GM21576 (cell line): ENCODE measurements around the gene CMTM2.
"Not testable (repeated sequence)": the region's sequence is repeated elsewhere in the genome, so short reads cannot be mapped to it uniquely, and the experiment has no call there.

ENCODE experiments used
- ATAC-seq: cut with Tn5 transposase; IDR thresholded peaks from one replicate; pipeline ENCODE4 v1.9.1; 2021; ENCODE audit warnings: mild to moderate bottlenecking, moderate library complexity; ENCODE audit not compliant: unreplicated experiment

CMTM2 gene

DNA sequence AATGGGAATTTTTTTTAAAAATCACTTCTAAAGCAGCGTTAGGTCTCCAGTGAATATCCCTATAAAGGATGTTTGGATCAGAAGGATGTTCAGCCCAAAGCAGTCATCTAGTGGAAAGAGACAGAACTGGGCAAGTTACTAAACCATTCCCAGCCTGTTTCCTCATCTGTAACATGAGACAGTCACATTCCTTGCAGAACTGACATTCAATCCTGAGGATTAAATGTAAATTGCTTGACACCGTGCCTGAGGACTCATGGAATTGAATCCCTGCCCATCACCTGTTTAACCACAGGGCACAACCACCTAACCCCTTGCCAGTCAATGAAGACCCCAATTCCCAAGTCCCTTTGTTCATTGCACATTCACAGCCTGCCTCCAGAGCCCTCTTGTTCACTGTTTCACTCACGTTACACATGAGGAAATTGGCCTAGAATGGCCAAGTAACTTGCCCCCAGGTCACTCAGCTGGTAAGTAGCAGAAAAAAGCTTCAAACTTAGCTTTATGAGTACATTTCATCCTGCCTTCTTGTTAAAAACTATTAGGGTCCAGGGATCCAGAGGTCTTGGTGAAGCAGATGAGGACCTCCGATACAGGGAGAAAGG is 1.4 kb downstream of the CMTM2 start:
- no peak for ATAC-seq

DNA sequence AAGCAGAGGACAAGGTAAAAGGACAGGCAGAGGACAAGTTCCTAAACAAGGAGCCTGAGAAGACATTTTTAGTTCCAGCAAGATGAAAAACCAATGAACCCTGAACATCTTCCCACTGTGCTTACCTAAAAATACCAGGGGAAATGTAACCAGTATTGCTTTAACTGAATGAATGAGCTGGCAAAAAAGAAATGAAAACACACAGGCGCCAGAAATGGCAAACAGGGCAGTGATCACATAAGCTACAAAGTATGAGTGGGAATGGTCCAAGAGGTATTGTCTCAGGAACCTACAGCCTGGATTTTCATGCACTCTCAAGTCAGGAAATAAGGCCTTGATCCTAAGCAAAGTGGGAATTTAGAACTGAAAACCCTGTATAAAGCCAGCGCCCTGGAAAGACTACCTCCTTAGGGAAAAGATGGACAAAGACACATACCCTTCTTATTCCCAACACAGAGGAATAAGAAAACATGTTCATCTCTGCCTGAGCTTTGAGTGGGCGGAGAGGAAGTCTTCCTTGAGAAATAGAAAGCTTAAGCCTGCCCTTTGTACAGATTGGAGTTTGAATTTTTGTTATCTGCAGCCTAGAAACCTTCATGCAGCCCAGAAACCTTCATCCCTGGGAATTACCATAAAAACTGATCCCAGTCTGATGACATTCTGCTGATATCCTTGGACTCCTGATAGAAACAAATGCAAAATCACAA is 2.1 kb downstream of the CMTM2 start:
- ATAC-seq: no peak

DNA sequence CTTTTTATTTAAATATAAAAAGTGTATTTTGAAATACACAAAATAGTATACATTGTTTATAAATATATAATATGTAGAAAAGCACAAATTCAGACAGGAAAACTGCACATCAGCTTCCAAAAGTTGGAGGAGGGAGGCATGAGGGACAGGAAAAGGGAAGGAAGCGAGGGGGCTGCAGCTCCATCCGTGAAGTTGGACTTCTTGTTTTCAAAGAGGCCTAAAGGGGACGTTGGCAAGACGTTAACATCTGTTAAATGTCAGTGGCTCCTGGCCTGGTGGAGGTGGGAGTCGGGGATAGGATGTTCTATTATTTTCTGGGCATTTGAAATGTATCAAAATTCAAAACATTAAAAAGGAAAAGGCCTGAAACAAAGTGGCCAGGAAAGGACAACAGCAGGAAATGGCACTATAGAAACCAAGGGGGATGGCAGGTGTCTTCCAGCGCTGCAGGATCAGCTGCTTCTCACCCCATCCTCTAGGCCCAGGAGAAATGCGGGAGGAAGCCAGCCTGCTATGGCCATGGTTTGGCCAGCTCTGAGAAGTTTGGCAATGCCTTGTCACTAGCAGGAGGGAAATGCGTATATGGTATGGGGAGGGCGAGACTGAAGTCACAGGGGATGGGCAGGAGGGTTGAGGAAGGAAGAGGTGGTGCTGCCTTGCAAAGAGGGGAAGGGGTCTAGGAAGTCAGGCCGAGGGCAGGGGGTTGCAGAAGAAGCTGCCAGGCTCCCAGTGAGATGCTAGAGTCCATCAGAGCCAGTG is 6.4 kb downstream of the CMTM2 start:
- ATAC-seq: no peak

DNA sequence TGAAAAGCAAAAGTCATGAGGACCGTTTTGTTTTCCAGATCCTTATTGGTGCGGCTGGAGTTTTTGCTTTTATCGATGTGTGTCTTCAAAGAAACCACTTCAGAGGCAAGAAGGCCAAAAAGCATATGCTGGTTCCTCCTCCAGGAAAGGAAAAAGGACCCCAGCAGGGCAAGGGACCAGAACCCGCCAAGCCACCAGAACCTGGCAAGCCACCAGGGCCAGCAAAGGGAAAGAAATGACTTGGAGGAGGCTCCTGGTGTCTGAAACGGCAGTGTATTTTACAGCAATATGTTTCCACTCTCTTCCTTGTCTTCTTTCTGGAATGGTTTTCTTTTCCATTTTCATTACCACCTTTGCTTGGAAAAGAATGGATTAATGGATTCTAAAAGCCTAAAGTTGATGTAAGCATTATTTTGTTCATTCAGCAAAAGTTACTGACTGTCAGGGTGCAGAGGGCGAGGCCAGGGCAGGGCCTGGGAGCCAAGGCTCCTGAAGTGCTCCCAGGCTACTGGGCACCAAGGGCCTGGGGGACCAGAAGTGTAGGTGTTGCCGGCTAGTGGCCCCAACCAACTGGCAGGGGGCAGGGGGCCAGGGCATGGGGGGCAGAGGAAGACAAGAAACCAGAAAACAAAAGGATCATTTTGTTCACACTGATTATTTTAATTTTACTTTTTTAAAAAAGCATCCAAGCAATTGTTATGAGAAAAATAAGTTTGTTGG is 8.8 kb downstream of the CMTM2 start:
- no peak for ATAC-seq

DNA sequence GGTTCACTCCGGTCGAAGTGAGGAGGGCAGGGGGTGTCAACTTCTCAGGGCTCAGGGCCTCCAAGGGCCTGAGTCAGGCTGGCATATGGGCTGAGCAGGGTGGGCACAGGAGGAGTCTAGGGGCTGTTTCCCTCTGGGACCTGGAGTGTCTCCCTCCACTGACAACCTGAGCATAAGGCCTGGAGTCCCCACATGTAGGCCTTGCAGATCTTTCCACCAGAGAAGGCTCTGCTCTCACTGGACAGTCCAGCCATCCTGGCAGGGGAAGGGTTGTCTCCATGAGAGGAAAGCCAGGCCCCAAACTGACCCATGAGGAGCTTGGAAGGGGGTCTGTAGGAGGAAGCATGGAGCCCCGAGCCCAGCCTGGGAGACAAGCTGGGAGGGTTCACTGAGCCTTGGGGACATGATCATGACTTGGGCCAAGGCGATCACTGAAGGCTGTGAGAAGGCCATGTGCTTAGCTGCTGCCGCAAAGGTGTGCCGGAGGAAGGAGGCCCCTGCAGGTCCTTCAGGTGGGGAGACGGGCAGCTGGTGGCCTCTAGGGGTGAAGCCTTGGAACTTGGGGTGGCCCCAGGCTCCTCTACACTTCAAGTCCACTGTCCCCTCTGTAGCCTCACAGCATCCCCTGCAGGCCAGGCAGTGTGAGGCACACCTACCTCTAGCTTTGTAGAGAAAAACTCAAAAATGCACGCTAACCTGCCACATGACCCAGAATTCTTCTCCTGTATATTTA is 9.9 kb downstream of the CMTM2 start:
- ATAC-seq: peak; percentile 67

DNA sequence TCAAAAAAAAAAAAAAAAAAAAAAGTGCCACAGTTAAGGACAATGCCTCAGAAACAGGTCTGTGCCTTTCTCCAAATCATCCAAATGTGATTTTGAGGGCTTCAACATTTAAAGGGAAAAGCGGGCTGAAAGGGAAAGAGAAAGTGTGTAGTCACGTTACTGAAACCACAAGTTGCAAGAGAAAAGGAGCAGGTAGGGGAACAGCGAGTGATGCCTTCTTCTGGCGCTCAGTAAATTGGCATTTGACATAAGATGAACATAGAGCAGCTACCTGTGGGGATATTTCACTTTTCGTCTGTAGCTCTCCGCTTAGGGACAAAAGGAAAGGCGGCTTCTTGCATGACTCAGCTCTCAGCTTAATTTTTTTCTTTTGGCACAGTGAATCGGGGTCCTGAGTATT is 11.1 kb downstream of the CMTM2 start:
- ATAC-seq: no peak

DNA sequence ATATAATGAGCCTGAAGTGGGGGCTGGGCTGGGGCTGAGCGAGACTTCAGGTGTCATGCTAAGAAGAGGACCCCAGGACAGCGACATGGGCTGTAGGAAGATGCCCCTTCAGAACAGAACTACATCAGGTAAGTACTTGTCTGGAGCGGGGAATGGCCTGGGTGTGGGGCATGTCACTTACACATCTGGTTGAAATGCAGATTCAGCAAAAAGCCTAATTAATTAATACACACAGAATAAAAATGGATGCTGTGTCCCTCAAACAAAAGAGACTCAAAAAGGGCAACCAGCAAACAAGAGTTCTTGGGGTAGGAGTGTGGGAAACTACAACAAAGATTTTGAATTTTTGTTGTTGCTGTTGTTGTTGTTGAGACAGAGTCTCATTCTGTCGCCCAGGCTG is 11.8 kb downstream of the CMTM2 start:
- ATAC-seq: no peak

DNA sequence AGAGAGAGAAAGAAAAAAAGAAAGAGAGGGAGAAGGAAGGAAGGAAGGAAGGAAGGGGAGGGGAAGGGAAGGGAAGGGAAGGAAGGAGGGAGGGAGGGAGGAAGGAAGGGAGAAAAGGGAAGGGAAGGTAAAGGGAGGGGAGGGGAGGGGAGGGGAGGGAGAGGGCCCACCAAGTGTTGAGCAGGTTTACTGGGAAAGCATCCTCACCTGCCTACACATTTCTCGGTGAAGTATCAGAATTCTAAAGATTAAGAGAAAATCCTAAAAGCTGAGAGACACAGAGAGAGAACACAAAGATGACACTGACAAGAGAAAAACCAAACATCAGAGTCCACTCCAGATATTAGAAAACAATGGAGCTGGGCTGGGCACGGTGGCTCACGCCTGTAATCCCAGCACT is 13.0 kb downstream of the CMTM2 start:
- ATAC-seq: no peak

DNA sequence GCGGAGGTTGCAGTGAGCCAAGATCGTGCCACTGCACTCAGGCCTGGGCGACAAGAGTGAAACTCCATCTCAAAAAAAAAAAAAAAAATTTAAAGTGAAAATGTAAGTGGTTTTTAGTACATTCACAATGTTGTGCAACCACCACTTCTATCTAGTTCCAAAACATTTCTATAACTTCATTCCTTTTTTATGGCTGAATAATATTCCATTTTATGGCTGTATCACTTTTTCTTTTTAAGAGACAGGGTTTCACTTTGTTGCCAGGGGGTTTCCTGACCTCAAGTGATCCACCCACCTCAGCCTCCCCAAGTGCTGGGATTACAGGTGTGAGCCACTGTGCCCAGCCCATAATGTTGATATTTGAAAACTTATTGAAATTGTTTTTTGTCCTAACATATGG is 13.6 kb downstream of the CMTM2 start:
- no peak for ATAC-seq

DNA sequence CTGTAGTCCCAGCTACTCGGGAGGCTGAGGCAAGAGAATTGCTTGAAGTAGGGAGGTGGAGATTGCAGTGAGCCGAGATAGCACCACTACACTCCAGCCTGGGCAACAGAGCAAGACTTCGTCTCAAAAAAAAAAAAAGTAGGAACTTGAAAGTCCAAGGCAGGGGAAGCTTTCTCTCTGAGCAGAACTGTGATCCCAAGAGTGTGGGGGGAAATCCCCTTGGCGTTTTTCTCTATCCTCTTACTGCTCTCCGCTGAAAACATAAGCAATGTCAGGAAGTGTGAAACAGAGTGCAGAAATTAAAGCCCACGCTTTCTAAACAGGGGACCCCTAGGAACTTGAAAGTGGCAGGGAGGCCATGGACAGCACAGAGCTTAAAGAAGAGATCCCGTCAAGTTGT is 15.5 kb downstream of the CMTM2 start:
- ATAC-seq: no peak

DNA sequence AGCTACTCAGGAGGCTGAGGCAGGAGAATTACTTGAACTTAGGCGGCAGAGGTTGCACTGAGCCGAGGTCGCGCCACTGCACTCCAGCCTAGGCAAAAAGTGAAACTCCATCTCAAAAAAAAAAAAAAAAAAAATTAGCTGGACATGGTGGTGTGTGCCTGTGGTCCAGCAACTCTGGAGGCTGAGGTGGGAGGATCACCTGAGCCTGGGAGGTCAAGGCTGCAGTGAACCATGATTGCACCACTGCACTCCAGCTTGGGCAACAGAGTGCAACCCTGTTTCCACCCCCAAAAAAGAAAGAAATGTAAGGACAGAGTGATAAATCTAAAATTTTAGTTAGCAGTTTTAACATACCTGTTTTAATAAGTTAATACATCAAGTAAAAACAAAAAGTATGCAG is 17.3 kb downstream of the CMTM2 start:
- not testable (repeated sequence) for ATAC-seq

DNA sequence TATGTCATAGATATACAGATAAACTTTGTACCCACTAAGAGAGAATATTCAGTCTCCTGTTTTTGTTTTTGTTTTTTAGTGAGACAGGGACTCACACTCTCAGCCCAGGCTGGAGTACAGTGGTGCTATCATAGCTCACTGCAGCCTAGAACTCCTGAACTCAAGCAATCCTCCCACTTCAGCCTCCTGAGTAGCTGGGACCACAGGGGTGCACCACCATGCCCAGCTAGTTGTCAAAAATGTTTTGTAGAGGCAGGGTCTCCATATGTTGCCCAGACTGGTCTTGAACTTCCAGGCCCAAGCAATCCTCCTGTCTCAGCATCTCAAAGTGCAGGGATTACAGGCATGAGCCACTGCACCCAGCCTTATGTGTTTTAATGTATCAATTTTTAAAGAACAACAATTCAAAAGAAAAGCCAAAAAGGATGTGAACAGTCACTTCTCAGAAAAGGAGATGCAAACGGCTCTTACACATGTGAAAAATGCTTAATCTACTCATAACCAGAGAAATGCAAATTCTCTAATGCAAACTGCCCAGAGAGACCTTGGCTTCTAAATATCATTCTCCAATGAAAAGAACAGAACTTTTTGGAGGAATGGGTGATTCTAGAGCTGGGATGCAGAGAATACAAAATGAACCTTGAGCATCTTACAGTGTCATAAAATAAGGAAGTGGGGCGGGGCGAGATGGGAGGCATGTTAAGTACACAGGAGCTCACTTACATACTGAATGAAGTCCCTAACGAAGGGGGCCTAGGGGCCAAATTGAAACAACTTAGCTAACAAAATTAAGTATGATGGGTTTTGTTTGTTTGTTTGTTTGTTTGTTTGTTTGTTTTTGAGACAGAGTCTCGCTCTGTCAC is 18.0 kb downstream of the CMTM2 start:
- no peak for ATAC-seq

DNA sequence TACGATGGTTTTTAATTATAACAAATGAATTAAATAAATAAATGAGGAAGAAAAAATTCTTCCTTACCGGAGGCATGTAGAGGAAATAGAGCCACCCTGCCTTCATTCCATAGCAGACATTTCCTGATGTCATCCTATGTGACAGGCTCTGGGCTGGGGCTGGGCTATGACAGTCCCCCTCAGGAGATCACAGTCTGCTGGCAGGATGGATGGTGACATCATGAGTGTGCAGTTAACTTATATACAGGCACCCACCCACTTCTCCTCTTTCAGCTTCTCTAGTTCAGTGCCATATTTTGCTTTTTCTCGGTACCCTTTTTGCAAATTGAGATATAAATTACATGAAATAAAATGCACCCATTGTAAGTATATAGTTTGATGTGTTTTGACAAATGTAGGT is 18.8 kb downstream of the CMTM2 start:
- ATAC-seq: no peak

DNA sequence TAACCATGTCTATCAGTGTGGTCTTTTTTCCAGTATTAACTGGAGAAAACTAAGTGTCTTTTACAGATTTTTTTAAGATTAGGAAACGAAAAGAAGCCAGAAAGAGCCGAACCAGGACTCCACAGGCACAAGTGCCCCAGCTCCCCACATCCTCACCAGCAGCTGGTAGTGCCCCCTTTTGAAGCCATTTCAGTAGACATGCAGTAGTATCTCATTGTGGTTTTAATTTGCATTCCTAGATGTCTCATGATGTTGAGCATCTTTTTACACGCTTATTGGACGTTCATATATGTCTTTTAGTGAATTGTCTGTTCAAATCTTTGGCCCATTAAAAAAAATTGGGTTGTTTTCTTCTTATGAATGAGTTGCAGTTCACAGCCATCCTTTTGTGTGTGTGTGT is 20.5 kb downstream of the CMTM2 start:
- ATAC-seq: no peak

DNA sequence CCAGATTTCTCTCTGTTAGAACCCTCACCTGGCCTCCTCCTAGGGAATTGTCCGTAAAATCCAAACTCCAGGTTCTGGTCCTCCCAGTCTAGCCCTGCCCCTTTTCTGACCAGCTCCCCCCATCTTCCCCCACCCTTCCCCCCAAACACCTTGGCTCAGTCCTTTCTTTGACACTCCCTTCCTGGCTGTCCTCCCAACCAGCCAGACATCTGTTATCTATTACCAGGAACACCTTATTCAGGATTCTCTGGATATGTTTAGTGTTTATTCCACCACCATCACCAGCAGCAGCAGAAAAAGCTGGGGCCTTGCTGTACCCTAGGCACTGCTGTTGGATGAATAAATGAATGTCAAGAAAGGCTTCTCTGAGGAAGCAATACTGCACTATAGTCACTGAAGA is 21.2 kb downstream of the CMTM2 start:
- ATAC-seq: no peak

DNA sequence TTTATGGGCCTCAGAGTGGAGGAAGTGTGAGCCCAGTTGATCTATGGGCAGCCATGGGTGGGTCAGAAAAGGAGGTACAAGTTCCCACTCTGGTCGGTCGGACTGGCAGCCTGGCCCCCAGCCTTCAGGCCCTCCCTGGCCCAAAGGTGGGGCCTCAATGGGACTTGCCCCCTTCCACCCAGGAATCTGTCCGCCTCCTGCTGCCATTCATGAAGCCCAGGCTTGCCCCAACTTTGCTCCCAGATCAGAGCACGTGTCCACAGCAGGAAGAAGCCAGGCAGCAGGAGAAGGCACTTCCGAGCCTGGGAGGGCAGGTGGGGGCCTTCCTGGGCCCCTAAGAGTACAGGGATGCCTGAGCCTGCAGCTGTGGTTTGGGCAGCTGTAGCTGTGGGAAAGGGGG is 22.2 kb downstream of the CMTM2 start:
- ATAC-seq: no peak

DNA sequence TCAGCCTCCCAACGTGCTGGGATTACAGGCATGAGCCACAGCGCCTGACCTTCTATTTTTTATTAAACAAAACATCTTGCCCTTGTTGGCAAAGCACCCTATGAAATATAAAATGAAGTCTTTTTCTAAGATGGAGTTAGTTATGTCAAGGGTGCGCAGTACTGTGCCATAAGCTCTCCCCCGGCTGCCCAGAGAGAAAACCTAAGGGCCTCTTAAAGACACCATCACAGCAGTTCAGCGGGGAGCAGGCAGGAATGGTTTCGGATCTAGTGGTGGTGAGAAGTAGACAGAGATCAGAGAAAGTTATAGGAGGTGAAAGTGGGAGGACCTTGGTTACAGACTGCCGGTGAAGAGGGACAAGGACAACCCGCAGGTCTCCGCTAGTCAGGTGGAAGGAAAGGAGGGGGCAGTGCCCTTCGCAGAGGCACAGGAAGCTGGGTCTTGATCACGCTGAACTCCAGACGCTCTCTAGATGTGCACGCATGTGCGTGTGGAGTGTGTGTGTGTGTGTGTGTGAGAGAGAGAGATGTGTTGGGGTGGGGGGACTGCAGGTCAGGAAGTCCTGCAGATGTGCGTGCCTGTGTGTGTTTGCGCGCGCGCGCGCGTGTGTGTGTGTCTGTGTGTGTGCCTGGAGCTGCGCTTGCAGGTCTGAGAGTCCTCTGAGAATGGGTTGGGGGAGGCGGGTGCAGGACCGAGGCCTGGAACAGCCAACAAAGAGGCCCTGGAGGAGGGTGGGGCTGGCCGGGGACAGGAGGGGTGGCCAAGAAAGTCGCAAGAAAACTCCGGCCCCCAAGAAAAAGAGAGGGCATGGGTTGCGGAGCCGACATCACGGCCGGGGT is 24.5 kb downstream of the CMTM2 start:
- no peak for ATAC-seq

DNA sequence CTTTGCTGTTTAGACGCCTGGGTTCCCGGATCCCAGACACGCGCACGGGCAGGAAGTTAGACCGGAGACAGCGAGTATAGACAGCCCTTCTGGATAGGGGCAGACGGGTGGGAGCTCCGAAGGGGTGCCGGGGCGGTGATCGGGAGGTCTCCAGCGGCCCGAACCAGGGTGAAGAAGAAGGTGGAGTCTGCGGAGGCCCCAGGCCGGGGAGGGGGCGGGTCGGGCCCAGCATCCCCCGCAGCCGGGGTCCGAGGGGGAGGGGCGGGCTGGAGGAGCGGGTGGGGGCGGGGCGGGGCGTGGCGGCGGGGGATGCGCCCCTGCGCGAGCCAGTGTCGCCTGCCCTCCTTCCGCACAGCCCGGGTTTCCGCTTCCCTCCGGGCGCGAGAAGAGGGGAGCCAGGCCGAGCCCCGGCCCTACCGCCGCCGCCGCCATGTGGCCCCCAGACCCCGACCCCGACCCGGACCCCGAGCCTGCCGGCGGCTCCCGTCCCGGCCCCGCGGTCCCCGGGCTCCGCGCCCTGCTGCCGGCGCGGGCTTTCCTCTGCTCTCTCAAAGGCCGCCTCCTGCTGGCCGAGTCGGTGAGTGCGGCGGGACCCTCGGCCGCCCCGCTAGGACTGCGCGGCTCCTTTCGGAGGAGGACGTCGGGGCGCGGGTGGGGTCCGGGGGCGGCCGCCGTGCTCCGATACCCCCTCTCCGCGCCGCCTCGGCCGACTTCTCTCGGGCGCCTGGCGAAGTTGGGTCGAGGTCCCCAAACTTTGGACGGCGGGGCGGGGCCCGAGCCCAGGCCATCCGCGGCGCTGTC is 25.3 kb downstream of the CMTM2 start, which contains the start of gene CMTM3:
Gene CMTM3 (plus strand): TSS at position 329 of the 801 bp plus-strand sequence. CDS start 102 bp downstream, at position 431.
- peak; percentile 50 for ATAC-seq
